Aorta (tissue), 5 donors: ENCODE measurements around the gene LALBA. TPM values are rescaled to one million over a fixed set of nuclear protein-coding genes. Genes with fewer than 3 reads are reported as not detected.
"Not testable (repeated sequence)": the region's sequence is repeated elsewhere in the genome, so short reads cannot be mapped to it uniquely, and the experiment has no call there.

Experiments
- ATAC-seq: fragments of 200-7000 bp; cut with Tn5 transposase; one replicate; pipeline ENCODE4 v1.9.1; 2022; ENCODE audit warnings: moderate library complexity; ENCODE audit not compliant: low FRiP score
- DNase-seq, 2 donors: peaks; one replicate each; pipeline ENCODE4 v3.0.0-alpha.2; 2020
- H3K27ac ChIP-seq, 2 donors: one replicate each; pipeline ENCODE4 v1.5.1; 2013; ENCODE audit warnings: low read length in 2 of 2, mild to moderate bottlenecking in 2 of 2, moderate library complexity in 2 of 2, control low read depth in 1 of 2, inconsistent platforms in 1 of 2, low read depth in 1 of 2
- H3K27me3 ChIP-seq, 2 donors: one replicate each; pipeline ENCODE4 v1.6.1; 2013; ENCODE audit warnings: control low read depth in 1 of 2, low read length in 1 of 2, mild to moderate bottlenecking in 1 of 2, moderate library complexity in 1 of 2; ENCODE audit not compliant: insufficient read depth in 2 of 2, control insufficient read depth in 1 of 2
- H3K36me3 ChIP-seq, 2 donors: one replicate each; pipeline ENCODE4 v1.6.1; 2013; ENCODE audit warnings: control low read depth in 1 of 2, low read length in 1 of 2, mild to moderate bottlenecking in 1 of 2; ENCODE audit not compliant: insufficient read depth in 2 of 2, control insufficient read depth in 1 of 2
- H3K4me1 ChIP-seq, 2 donors: one replicate each; pipeline ENCODE4 v1.6.1; 2013; ENCODE audit warnings: low read length in 2 of 2, control low read depth in 1 of 2, mild to moderate bottlenecking in 1 of 2, moderate library complexity in 1 of 2; ENCODE audit not compliant: insufficient read depth in 2 of 2, control insufficient read depth in 1 of 2
- H3K4me3 ChIP-seq, 2 donors: one replicate each; pipeline ENCODE4 v1.5.1; 2013; ENCODE audit warnings: low read length in 2 of 2, control low read depth in 1 of 2, mild to moderate bottlenecking in 1 of 2
- H3K9me3 ChIP-seq: one replicate; pipeline ENCODE4 v1.6.1; 2013; ENCODE audit warnings: mild to moderate bottlenecking, low read length; ENCODE audit not compliant: control insufficient read depth
- WGBS, 2 donors: extraction: QIAGEN DNeasy Blood & Tissue Kit; methylation state at CpG; one replicate each; pipeline ENCODE4 v1.1.7; 2013; 5-methylcytosine and 5-hydroxymethylcytosine counted together
- intact Hi-C, 2 donors: fragments of 100-400 bp; cut with DNase I; formaldehyde crosslinking; loops; one replicate each; pipeline versions ENCODE4 v1.14.2 to v1.15.0; 2022
- polyA plus RNA-seq, 2 donors: library from polyadenylated mRNA; stranded (reverse); fragments of 200-250 nt; gene quantifications; one replicate each; pipeline ENCODE4 v1.2.3, GENCODE V29; 2013
- total RNA-seq, 2 donors: library from RNA; stranded (reverse); fragmentation: NEBNext Ultra II Directional; extraction: Animal tissue kit (Norgen Biotek cat#: 25700); gene quantifications; one replicate each; pipeline ENCODE4 v1.2.1, GENCODE V29; 2021
- donor health status: healthy with polysubstance abuse.
- donor health status: Bipolar disorder and iron deficiency.
- donor health status: DM: no; HTN: no; CAD: no.
- donor health status: DM: no; HTN: no; CAD: no.
- donor health status: DM: yes; HTN: yes; CAD: no.

Gene LALBA
- total and polyA plus RNA-seq, 4 donors = not detected

DNA sequence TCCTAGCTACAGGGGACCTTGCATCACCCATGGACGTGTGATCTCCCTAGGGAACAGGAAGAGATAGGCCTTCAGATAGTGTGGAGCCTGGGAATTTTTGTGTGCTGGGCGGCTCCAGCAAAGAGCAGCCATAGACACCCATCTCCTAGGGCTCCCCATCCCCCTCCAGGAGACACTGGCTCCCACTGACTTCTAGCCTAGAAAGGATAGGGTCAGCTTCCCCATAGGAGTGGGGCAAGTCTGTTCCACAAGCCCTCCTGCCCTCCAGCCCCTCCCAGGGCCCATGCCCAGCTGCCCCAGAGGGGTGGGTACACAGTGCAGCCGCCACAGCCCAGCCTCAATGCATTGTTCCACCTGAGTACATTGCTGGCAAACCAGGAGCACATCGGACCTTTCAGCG is 16.5 kb upstream of the LALBA start:
- Histone ChIP-seq H3K36me3 (no peaks in the 10 kb centered on the region), H3K27me3 (no peaks in the 10 kb centered on the region), H3K4me1 (no peaks in the 10 kb centered on the region), H3K27ac (no peak overlapping the region), H3K4me3 (no peak overlapping the region), H3K9me3 (no peaks in the 10 kb centered on the region)
- no peak for DNase-seq
- intact Hi-C loops = no loop called here
- 81 to 88% methylated on average over 5 of the region's 5 CpGs for WGBS, 2 donors
- no peak for ATAC-seq

DNA sequence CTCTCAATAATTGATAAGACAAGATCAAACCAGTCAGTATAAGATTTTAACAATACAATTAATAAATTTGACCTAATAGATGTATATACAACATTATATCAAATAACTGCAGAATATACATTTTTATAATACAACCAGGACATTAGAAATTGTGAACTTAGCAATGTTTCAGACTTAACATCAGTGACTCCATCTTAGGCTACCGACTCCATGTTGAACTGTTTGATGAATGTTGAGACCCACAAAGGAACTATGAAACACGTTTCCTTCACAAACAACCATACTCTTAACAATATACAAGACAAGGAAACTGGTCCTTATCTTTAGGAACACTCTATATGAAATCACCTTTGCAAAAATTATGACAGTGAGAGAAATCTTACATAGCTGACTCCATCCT is 13.9 kb upstream of the LALBA start:
- Histone ChIP-seq H3K4me3 (no peak overlapping the region), H3K27ac (no peak overlapping the region), H3K36me3 (no peaks in the 10 kb centered on the region), H3K9me3 (no peaks in the 10 kb centered on the region), H3K4me1 (no peaks in the 10 kb centered on the region), H3K27me3 (no peaks in the 10 kb centered on the region)
- DNase-seq (no peak), ATAC-seq (no peak)
- WGBS, 2 donors = 44 to 48% methylated on average over 2 of the region's 2 CpGs
- intact Hi-C loops = no loop called here

GRCh38 chr12:48580831-48581230 is 11.0 kb upstream of the LALBA start:
- intact Hi-C loops = no loop called here
- Histone ChIP-seq H3K36me3 (no peaks in the 10 kb centered on the region), H3K27me3 (no peaks in the 10 kb centered on the region), H3K4me3 (no peak overlapping the region), H3K27ac (no peak overlapping the region), H3K4me1 (no peaks in the 10 kb centered on the region), H3K9me3 (no peaks in the 10 kb centered on the region)
- no peak for DNase-seq
- WGBS, 2 donors = 41 to 43% methylated on average over 5 of the region's 5 CpGs
- ATAC-seq = no peak

GRCh38 chr12:48572326-48572725 is 2.5 kb upstream of the LALBA start:
- no peak for ATAC-seq
- H3K4me1 ChIP-seq = no peaks in the 10 kb centered on the region
- 42 to 48% methylated on average over 5 of the region's 5 CpGs for WGBS, 2 donors
- H3K9me3 ChIP-seq = no peaks in the 10 kb centered on the region
- H3K4me3 ChIP-seq = no peak overlapping the region
- no peak for DNase-seq
- no peaks in the 10 kb centered on the region for H3K36me3 ChIP-seq
- intact Hi-C loops = no loop called here
- H3K27ac ChIP-seq = no peak overlapping the region
- peaks cover 0 to 1% of the 10 kb centered on the region in 2 donors for H3K27me3 ChIP-seq

DNA sequence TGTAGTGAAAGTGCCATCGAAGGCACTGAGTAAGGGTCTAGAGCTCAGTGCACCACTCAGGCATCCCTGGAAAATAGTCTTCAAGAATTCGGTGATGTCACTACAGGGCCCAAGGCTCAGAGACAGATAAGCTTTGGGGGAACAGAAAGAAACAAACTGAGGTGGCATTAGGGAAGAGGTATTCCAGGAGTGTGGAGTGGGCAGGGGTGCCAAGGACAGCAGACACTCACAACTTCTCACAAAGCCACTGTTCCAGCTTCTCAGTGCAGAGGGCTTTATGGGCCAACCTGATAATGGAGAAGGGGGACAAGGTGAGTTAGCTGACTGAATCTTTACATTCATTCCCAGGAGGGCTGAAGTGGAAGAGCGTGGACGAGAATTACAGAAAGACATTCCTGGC is 2.1 kb downstream of the LALBA start:
- 76 to 83% methylated on average over 4 of the region's 4 CpGs for WGBS, 2 donors
- H3K4me1 ChIP-seq = no peaks in the 10 kb centered on the region
- peaks cover 0 to 1% of the 10 kb centered on the region in 2 donors for H3K27me3 ChIP-seq
- no peaks in the 10 kb centered on the region for H3K36me3 ChIP-seq
- H3K27ac ChIP-seq = no peak overlapping the region
- ATAC-seq (no peak), DNase-seq (no peak)
- H3K9me3 ChIP-seq = no peaks in the 10 kb centered on the region
- no peak overlapping the region for H3K4me3 ChIP-seq
- intact Hi-C loops = no loop called here

DNA sequence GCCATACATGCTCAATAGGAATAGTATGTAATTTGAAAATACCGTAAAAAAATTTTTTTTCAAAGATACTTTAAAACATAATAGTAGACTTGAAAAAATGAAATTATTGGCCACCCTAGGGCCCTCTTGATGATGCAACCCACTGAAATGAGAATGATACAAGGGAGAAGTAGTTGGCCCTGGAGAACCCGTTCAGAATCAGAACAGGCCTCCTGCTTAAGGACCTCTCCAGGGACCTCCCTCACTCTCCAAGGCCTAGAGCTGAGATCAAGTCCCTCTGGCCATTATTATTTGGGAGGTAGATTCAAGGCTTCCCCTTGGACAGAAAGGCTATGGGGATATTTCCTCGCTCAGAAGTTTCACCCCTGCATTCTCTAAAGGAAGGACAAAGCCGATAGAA is 11.9 kb downstream of the LALBA start:
- Histone ChIP-seq H3K9me3 (no peaks in the 10 kb centered on the region), H3K4me1 (no peaks in the 10 kb centered on the region), H3K27me3 (peaks cover 0 to 3% of the 10 kb centered on the region in 2 donors), H3K4me3 (no peak overlapping the region), H3K27ac (no peak overlapping the region), H3K36me3 (no peaks in the 10 kb centered on the region)
- ATAC-seq (no peak), DNase-seq (no peak)
- WGBS, 2 donors = 88 to 89% methylated on average over 4 of the region's 4 CpGs
- intact Hi-C loops = no loop called here

DNA sequence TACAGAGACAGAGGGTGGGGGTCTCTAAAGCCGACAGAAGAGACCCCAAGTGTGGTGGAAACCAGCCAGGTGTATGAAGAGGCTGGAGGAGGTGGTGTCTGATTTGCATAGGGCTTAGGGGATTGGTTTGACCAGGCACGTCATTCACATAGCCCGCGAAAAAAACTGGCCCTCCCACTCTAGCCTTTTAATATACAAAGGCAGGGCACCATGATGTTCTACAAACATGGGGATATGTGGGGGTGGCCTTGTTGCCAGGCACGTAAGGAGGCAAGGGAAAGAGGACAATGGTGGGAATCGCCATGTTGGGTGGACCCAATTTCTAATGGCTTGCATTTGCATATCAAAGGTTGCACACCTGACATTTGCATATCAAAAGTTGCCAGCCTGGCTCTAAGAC is 13.2 kb downstream of the LALBA start:
- no peak for ATAC-seq
- 72 to 85% methylated on average over 6 of the region's 6 CpGs for WGBS, 2 donors
- intact Hi-C loops = no loop called here

GRCh38 chr12:48553666-48554343 is 16.0 kb downstream of the LALBA start:
- ATAC-seq, H3K9me3 ChIP-seq, H3K27ac ChIP-seq, H3K36me3 ChIP-seq, H3K4me1 ChIP-seq, H3K27me3 ChIP-seq, intact Hi-C loops, DNase-seq, H3K4me3 ChIP-seq: not testable (repeated sequence)
- WGBS, 2 donors = 71 to 73% methylated on average over 11 of the region's 11 CpGs

More for the DNA sequence above, 13.2 kb downstream of the LALBA start:
- Histone ChIP-seq H3K4me1 (no peaks in the 10 kb centered on the region), H3K4me3 (no peak overlapping the region), H3K36me3 (no peaks in the 10 kb centered on the region), H3K27ac (no peak overlapping the region), H3K9me3 (peaks cover 1% of the 10 kb centered on the region), H3K27me3 (peaks cover 0 to 3% of the 10 kb centered on the region in 2 donors)
- no peak for DNase-seq

DNA sequence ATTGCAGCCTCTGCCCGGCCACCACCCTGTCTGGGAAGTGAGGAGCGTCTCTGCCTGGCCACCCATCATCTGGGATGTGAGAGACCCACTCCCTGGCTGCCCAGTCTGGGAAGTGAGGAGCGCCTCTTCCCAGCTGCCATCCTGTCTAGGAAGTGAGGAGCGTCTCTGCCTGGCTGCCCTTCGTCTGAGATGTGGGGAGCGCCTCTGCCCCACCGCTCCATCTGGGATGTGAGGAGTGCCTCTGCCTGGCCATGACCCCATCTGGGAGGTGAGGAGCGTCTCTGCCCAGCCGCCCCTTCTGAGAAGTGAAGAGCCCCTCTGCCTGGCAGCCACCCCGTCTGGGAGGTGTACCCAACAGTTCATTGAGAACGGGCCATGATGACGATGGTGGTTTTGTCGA is 18.2 kb downstream of the LALBA start:
- H3K4me3 ChIP-seq, H3K4me1 ChIP-seq, H3K27ac ChIP-seq, H3K36me3 ChIP-seq, H3K27me3 ChIP-seq, DNase-seq, intact Hi-C loops, H3K9me3 ChIP-seq, ATAC-seq: not testable (repeated sequence)
- 91 to 92% methylated on average over 12 to 13 of the region's 13 CpGs for WGBS, 2 donors
